NCI-H187 (cell line): ENCODE measurements around the gene CDH4.

Experiments
- DNase-seq, 2 experiments: peaks; one replicate each; lab custom pipeline; 2025; lab: John Stamatoyannopoulos, UW

The CDH4 gene

GRCh38 chr20:61722146-61722678 is 470.2 kb downstream of the CDH4 start:
- DNase-seq: no peak

DNA sequence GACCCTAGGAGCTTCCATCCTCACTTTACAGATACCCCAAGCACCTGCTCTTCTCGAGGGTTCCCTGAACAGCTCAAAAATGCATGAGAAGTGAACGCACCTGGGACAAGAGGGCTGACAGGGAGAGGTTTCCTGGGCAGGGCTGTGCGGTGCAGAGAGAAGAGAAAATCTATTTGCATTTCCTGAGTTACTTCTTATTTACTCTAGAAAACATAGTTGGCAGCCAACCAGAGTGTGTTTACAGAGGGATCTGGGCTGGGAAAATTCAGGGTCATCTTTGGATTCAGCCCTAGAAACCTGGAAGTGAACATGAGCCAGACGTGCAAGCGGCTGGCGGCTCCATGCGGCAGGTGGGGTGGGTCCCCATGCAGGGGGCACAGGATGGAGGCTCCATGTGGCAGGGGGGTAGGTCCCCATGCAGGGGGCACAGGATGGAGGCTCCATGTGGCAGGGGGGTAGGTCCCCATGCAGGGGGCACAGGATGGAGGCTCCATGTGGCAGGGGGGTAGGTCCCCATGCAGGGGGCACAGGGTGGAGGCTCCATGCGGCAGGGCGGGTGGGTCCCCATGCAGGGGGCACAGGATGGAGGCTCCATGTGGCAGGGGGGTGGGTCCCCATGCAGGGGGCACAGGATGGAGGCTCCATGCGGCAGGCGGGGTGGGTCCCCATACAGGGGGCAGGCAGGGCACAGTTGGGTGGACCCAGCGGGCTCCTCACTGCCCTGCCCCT is 471.6 kb downstream of the CDH4 start:
- DNase-seq: no peak

DNA sequence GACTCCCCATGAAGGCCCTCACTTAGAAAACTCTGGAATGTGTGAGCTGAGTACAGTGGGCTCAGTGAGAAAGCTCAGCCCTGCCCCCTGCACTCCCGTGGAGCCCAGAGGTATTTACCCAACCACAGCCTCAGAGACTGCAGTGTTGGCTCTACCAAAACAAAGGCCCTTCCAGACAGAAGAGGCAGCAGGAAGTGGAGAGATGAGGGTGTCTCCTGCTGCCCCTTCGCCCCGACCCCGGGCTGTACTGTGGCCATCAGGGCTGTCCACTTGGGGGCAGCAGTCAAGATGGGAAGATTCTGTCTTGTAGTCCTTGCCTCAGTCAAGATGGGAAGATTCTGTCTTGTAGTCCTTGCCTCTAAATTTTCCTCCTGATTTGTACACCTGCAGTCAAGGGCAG is 472.3 kb downstream of the CDH4 start:
- no peak for DNase-seq

- no peak for DNase-seq
Measured at GRCh38 chr20:61725145-61725544, 473.1 kb downstream of the CDH4 start.

DNA sequence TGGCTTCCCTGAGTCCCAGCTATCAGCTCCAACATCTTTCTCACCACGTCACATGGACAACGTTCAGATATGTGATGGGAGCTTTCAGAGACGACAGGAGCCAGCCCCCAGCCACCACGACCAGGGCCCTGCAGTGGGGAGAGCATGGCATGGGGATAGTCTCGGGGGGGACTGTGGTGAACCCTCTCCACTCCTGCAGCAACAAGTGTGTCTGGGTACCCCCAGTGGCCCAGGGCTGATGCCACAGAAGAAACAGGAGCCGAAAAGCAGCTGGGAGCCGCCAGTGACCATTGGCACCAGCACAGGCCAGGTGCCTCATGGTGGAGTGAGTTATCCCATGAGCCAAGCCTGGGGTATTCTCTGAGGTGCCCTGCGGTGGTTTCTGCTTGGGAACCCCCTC is 473.9 kb downstream of the CDH4 start:
- no peak for DNase-seq

- DNase-seq: no peak
Measured at GRCh38 chr20:61726979-61727378, 474.9 kb downstream of the CDH4 start.

DNA sequence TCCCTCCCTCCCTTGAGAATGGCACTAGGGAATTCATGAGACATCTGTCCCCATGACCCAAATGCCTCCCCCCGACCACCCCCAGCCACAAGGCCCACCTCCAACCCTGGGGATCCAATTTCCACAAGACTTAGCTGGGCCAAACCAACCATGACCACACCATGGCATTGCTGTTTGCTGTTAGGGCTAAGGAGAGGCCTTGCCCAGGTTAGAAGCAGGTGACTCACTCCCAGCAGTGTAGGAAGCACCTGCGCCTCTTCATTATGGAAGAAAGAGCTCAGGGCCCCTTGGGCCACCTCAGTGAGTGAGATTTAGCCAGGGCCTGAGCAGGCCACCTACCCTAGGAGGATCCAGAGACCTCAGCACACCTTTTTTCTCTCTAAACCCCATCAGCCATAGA is 475.7 kb downstream of the CDH4 start:
- DNase-seq: peak in 1 of 2 experiments; percentile 10

GRCh38 chr20:61728326-61728725 is 476.3 kb downstream of the CDH4 start:
- DNase-seq: no peak

GRCh38 chr20:61728786-61729770 is 477.0 kb downstream of the CDH4 start:
- no peak for DNase-seq

- DNase-seq: no peak
Measured at GRCh38 chr20:61730631-61731362, 478.7 kb downstream of the CDH4 start.

DNA sequence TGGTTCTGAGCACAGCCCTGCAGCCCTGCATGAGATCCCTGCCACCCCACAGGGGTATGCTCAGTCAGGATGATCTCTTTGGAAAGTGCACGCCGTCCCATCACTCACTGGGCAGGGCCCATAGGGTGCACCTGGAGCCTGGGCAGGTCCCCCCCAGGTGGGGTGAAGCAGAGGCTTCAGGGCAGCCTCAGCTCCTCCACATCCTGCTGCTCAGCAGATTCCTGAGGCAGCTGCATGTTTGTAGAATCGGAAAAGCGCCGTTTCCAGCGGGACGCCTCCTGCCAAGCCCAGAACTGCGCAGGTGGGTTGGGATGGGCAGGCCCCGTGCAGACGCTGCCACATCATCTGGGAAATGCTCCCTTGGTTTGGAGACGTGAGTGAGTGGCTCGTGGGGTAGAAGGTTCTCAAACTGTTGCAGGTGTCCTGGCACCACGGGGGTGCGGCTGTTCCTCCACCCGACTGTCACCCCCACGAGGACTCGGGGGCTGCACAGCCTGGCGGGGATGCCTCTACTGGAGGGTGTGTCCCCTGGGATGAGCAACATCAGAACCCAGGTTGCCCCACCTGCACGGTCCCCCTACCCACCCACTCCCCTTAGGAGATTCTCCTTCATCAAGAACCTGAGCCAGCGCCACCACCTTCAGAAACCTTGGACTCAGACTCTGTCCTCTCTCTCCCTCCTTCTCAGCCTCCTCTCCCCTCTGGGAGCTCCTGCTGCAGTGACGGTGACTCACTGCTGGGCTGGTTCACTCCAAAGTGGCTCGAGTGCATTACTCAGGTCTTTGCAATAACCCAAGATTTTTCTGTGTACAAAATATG is 479.5 kb downstream of the CDH4 start:
- DNase-seq: no peak

DNA sequence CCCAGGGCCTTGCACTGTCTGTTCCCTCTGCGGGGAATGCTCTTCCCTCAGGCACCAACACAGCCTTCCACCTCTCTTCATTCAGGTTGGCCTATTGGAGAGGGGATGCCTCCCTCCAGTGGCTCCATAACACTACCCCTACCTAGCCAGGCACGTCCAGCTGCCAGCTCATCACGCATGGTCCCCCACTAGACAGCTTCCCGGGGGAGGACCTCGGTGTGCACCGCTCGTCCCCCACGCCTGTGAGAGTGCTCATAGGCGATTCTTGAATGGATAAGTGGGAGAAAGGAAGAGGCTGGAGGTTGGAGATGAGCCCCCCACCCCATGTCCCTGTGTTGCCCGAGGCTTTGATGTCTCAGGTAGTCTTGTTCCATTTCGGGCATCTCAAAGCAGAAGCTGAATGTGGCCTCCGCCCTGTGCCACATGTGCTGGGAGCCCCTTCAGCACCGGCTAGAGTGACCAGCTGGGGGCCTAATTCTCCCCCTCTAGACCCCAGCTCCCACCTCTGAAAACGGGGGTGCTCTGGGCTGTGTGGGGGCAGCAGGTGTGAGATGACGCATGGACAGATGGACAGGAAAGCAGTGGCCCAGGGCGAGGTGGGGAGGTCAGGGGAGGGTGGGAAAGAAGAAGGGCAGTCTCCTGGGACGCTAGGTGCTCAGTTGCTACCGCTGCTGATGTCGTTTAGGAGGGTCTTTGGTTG is 480.6 kb downstream of the CDH4 start:
- DNase-seq: no peak

DNA sequence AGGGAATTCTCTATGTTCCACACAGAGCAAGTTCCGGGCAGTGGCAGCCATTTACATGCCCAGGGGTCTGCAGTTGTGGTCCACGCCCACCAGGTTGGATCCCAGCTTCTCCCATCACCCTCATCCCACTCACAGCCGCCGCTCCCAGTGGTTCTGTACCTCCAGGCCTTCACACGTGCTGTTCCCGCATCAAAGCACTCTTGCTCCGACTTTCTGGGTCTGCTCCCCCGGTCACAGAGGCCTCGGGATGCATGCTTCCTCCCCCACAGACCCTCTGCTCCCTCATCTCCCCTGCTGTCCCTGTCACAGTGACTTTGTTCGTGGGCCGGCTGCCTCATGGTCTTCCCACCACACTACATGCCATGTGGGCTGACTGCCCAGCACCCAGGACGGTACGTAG is 481.2 kb downstream of the CDH4 start:
- DNase-seq: no peak

GRCh38 chr20:61733891-61734732 is 482.1 kb downstream of the CDH4 start:
- DNase-seq: no peak

- DNase-seq: no peak
Measured at GRCh38 chr20:61734733-61735502, 482.9 kb downstream of the CDH4 start.

- no peak for DNase-seq
Measured at GRCh38 chr20:61735503-61735785, 483.4 kb downstream of the CDH4 start.

GRCh38 chr20:61736001-61736635 is 484.1 kb downstream of the CDH4 start:
- no peak for DNase-seq

DNA sequence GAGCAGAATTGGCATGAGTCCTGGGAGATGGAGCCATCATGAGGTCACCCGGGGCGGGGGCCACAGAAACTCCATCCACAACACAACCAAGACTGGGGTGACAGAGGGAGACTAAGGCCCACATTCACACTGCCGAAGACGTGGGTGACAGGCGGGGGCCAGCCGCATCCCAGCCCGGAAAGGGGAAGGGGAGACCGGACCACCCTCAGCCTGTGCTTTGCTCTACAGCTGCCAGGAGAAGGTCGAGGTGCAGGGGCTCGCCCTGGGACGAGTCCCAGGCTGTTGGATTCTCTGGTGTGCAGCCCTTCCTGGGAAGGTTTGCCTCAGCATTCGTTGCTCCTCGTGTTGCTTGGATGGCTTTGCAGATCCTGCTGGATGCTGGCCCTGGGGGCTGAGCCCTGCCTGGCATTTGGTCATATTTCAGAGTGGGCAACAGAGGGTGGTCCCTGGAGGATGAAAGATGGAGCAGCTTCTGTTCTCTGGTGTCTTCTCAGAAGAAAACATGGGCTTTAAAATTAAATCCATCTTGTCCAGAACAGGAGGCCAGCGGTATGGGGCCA is 484.8 kb downstream of the CDH4 start:
- no peak for DNase-seq
